NCI-H2029 (cell line): ENCODE data around the gene ARID2.

Source experiments
- DNase-seq: peaks from one replicate; lab custom pipeline; 2025; lab: John Stamatoyannopoulos, UW

ARID2 gene

DNA sequence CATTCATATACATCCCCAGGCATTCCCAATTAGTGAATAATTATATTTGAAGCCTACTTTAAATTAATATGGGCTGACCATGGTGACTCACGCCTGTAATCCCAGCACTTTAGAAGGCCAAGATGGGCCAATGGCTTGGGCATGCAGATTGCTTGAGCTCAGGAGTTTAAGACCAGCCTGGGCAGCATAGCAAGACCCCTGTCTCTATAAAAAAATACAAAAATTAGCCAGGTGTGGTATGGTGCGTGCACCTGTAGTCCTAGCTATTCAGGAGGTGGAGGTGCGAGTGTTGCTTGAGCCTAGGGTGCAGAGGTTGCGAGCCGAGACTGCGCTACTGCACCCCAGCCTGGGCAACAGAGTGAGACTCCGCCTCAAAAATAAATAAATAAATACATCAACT lies 7.6 kb upstream of the ARID2 start:
- DNase-seq = no peak

DNA sequence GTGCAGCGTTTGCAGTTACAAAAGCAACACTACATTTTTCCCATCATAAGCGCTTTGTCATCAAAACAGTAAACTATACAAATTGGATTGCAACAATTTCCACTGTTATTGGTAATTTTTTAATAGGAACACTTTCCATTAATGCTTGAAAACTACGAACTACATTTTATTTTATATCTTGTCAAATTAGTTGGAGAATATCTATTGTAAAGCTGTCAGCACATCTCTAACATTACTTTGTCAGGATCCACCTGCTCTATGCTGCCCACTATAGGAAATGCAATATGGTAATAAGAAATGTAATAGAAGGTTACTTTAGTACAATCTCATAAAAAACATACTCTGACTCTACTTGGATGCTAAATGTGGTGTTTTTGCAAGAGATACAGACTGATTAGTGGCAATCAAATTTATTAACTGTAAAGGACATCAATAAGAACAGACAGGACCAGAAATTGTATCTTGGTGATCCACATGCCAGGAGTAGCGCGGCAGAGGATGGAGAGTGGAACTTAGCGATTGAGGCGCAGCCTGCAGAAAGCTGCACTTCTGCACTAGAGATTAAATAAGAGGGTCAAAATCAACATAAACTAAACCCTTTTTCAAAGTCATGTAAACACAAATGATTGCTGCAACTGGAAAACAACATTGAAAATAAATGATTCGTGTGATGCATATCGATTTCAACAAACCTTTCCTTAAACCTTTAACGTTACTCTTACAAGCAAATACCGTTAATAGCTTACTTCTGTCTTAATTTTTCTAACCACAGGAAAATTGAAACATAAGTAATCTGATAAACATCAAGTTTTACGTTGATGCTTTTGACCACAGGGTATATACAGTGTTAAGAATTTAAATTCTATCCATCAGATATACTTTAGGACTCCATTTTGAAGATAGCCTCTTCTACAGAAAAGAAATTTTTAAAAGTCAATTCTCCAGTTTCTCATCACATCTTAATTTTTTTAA lies 3.6 kb upstream of the ARID2 start:
- DNase-seq = peak; percentile 13

DNA sequence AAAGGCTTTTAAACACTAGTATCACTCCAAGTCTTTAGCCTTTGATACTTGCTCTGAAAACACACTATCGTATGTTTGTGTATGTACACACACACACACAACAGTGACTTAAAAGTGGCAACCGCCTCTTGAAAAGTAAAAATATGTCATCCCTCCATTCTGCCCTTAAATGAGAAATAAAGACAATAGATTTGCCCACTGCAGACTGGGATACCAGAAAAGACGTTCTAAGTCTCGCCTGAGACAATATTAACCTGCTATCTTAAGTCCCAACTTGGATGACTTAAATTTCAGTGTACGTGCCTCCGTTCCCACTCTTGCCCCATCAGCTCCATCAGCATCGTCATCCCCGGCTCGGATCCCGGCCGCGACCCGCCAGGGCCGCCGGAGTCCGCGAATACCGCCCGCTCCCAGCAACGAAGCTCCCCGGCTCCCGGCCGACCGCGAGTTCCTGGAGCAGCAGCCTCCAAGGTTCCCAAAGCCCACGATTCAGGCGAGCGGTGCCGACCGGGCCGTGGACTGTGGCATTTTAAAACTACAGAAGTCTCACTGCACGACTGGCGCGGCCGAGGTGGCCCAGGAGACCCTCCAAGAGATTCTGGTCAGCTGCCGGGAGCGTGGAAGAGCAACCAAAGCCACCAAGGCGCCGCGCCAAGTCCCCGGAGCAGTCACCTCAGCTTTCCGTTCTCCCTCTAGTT lies 2.8 kb upstream of the ARID2 start:
- peak; percentile 46 for DNase-seq

GRCh38 chr12:45727301-45727979 lies 2.1 kb upstream of the ARID2 start:
- DNase-seq = peak; percentile 97

DNA sequence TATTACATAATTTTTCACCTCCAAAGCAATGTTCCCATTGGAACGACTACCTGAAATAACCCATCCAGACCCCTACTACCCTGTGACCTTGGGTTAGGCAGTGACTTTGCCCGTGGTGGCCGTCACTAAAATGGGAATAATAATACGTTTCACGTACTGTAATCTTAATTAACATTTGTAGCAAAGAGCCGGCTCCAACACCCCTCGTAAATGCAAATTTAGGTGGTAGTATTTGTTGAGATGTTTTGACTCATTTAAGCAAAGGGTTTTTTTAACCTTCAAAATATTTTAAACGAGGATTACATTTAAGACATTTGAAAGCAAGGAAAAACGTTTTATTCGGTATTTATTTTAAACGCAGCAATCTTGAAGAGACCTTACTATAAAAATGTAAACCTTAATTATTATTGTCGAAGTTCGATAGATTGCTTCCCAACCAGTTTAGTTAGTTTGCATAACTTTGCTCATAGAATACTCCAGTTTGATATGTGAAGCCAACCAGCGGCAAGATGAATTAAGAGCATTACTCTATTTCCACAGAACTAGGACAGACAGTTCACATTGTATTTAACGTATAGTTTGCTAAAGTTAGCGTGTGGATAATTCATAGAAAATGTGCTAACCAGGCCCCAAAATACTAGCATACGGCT lies 1.4 kb upstream of the ARID2 start:
- peak; percentile 28 for DNase-seq

GRCh38 chr12:45728630-45729232 lies 775 bp upstream of the ARID2 start:
- DNase-seq = peak; percentile 97

DNA sequence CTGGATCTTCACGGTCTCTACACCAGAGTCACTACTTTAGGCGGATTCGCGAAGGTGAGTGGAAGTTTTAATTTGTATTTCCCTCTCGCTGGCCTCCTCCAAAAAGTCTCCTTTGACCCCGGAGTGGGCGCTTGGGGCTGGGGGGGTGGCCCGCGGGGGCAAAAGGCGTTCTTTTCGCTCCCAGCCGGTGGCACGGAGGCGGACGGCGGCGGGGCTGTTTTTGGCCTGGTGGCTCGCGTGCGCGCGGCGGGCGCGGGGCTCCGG lies 510 bp downstream of the ARID2 start:
- no peak for DNase-seq

DNA sequence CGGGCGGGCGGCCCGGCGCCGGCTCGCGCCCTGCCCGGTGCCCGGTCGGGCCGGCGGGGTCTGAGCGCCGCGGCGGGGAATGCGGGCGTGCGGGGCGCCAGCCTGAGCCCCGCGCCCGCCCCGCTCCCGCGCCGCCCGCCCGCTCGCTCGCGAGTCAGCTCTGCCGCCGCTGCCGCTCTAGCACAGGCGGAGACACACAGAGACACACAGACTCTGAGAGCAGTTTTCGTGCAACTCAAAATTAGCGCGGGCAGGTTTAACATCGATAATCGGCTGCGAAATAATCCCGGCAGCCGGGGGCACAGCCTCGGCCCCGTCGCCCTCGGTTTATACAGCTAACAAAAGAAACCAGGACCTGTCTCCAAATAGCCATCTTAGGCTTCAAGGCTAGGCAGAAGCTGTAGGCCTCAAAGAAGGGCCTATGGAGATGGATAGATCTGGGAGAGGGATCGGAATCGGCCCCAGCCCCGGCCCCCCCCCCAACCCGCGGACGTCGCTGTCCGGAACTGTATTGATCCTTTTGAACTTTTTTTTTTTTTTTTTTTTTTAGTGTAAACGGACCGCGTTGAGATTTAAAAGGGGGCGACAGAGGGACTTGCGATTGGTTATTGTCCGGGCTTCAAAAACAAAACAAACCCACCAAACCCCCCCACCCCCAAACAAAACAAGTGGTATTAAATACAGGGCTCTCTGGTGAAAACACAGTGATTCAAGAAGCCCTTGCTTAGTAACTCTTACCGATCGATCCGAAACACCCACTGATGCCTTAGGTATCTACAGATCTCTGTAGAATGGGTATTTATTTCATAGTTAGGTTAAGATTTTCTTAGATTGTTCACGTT lies 1.1 kb downstream of the ARID2 start:
- DNase-seq = peak; percentile 57

DNA sequence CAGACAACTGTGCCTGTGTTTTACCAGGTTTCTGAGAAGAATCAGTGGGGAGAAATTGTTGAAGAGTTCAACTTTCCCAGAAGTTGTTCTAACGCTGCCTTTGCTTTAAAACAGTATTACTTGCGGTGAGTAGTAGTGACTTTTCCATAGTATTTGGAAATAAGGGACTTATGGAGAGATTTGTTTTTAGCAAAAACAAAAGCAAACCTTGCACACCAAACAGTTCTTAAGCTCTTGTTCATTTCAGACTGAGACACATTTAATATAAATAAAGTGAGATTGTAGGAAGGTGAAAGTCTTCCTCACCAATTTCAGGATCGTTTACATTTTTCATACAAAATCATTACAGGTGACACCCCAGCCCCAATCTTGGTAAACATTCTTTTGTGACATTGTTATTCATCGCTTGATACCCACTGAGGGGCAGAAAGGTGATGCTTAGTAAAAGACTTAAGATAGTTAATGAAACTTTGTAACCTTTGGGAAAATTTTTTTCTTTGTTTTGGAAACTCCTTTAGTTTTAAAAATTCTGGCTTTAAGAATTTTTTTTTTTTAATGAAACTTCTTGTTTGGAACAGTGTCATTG lies 1.8 kb downstream of the ARID2 start:
- no peak for DNase-seq

GRCh38 chr12:45732250-45732649 lies 2.7 kb downstream of the ARID2 start:
- DNase-seq = no peak

DNA sequence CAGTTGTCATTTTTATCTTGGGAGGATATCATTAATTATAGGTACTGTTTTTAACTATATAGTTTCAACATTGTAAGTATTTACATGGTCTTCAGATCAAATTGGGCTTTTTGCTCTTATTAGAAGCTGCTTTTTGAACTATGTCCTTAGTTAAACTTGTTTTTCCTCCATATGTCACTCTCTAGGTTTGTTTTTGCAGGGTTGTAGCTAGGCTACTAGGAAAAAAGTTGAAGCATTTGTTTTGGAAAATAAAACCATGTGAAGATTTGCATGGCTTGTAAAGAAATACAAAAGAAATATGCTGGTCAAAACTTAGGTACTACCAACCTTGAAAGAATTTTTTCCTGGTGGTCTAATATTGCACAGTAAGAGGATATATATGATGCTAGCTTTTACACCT lies 3.4 kb downstream of the ARID2 start:
- DNase-seq = no peak

DNA sequence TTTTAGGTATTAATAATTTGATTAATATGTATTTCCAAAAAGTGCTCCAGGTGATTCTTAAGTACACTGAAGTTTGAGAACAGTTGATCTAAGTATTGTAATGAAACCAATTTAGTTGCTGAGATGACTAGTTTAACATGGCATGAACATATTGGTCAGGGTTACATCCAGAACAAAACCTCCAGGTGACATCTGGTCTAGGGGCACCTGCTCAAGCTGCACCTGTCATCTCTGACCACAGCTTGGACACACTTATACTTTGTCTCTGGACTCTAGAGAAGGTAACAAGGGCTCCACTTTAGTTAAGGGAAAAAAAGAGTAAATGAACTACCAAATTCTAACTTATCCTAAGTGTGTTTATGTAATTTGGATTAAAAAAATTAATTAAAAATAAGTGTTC lies 8.1 kb downstream of the ARID2 start:
- DNase-seq = no peak

GRCh38 chr12:45742590-45742989 lies 13.1 kb downstream of the ARID2 start:
- no peak for DNase-seq

- no peak for DNase-seq
These were observed 13.7 kb downstream of the ARID2 start for GRCh38 chr12:45743247-45743646.

DNA sequence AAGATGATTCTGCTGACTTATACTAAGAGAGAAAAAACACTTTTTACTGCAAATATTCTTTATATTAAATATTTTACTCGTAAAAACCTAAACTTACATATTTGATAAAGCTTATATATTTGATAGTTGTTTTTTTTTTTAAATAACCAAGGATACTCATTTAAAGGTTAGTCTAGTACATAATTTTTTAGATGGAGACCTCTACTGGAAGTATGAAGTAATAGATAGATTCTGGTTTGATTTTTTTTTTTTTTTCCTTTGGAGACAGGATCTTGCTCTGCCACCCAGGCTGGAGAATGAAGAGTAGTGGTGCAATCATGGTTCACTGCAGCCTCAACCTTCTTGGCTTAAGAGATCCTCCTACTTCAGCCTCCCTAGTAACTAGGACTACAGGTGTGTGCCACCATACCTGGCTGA lies 16.4 kb downstream of the ARID2 start:
- no peak for DNase-seq

DNA sequence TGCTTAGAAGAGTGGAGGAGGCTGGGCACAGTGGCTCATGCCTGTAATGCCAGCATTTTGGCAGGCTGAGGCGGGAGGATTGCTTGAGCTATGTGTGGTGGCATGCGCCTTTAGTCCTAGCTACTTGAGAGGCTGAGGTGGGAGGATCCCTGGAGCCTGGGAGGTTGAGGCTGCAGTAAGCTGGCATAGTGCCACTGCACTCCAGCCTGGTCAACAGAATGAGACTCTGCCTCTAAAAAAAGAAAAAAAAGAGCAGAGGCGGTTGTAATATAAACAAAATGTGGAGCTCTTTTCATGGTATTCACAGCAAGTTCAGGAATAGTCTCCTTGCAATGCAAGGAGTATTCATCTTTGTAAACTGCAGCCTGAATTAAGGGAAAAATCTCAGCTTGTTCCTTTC lies 27.2 kb downstream of the ARID2 start:
- DNase-seq = peak; percentile 33

- no peak for DNase-seq
These were observed 27.7 kb downstream of the ARID2 start for GRCh38 chr12:45757172-45757571.

DNA sequence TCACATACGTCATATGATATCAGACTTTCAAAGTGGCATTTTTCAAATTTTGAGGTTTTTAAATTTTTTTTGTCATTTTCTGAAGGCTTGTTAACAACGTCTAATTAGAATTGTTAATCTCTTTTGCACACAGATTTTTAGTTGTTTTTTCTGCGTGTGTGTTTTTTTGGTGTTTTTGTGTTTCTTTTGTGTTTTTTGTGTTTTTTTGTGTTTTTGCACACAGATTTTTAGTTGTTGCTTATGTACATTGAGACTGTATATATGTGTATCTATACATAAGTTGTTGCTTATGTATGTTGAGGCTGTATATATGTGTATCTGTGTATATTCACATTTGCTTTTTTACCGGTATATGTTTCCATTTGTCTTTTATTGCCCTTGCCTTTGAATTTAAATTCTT lies 30.8 kb downstream of the ARID2 start:
- no peak for DNase-seq

DNA sequence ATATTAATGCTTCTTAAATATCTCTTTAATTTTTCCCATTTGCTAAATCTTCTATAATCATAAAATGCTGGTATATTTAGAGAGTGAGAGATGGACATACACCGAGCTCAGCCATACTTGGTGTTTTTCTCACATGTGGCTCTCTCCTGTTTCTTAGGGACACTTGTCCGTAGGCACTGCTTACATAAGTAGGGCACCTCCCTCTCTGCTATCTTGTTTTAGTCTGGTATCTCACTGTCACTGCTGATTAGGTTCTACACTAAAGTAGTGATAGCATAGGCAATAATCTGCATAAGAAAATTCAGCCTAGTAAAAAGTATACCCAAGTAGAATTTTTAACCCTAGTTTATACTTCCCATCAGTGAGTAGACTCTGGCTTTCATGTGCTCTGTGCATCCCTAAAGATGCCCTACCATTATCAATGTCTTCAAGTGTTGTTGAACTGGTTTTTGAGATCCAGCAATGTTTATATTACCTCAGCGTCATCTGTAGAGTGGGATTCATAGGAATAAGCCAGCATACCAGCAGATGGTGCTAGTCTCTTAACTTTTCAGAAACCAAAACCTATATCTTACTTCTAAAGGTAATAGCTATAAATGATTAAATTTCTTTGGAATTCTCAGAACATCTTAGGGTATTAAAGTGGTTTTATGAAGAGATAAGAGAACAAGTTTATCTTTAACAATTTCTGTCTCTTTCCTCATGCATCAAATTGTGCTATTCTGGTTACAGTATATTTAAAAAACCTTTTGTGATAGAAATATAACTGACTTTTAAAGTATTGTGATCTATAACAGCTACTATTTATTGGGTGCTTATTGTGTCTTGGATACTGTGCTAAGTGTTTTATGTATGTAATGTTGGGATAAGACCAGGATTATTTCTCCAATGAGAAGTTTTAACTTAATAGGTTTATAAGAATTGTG lies 32.9 kb downstream of the ARID2 start:
- peak; percentile 10 for DNase-seq

DNA sequence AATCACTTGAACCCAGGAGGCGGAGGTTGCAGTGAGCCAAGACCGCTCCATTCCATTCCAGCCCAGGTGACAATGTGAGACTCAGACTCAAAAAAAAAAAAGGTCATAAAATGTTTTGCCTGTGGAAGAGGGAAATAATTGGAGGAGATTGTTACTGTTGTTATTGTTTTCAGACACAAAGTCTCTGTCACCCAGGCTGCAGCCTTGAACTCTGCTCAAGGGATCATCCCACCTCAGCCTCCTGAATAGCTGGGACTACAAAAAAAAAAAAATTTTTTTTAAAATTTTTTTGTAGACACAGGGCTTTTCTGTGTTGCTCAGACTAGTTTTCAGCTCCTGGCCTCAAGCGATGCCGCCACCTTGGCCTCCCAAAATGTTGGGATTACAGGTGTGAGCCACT lies 33.9 kb downstream of the ARID2 start:
- DNase-seq = no peak
